DMS79 treated with DMSO at 0.1 percent for 48 hours (cell line): Measurements from ENCODE around the gene CD82.

Experiments used
- DNase-seq: peaks from one replicate; lab custom pipeline; 2025; lab: John Stamatoyannopoulos, UW

The CD82 gene

GRCh38 chr11:44575962-44576361, 10.5 kb downstream of the CD82 start:
- DNase-seq, result no peak

- no peak for DNase-seq
Measured at GRCh38 chr11:44576656-44577055, 11.2 kb downstream of the CD82 start.

- no peak for DNase-seq
Measured at GRCh38 chr11:44577231-44577830, 11.9 kb downstream of the CD82 start.

- no peak for DNase-seq
Measured at GRCh38 chr11:44578279-44578678, 12.8 kb downstream of the CD82 start.

- DNase-seq, result no peak
Measured at GRCh38 chr11:44579302-44579761, 13.9 kb downstream of the CD82 start.

- no peak for DNase-seq
Measured at GRCh38 chr11:44580701-44581100, 15.2 kb downstream of the CD82 start.

- no peak for DNase-seq
Measured at GRCh38 chr11:44581246-44581645, 15.8 kb downstream of the CD82 start.

- no peak for DNase-seq
Measured at GRCh38 chr11:44582641-44583352, 17.3 kb downstream of the CD82 start.

GRCh38 chr11:44583353-44583669, 17.8 kb downstream of the CD82 start:
- DNase-seq, result no peak

- DNase-seq, result no peak
Measured at GRCh38 chr11:44585421-44585820, 20.0 kb downstream of the CD82 start.

- DNase-seq, result no peak
Measured at GRCh38 chr11:44589301-44589700, 23.8 kb downstream of the CD82 start.

- DNase-seq, result no peak
Measured at GRCh38 chr11:44590769-44591168, 25.3 kb downstream of the CD82 start.

- DNase-seq, result no peak
Measured at GRCh38 chr11:44591557-44591956, 26.1 kb downstream of the CD82 start.

- DNase-seq, result no peak
Measured at GRCh38 chr11:44592125-44592940, 26.9 kb downstream of the CD82 start.

GRCh38 chr11:44593251-44593650, 27.8 kb downstream of the CD82 start:
- DNase-seq, result no peak

- DNase-seq, result no peak
Measured at GRCh38 chr11:44595006-44595405, 29.5 kb downstream of the CD82 start.

GRCh38 chr11:44595964-44596381, 30.5 kb downstream of the CD82 start:
- peak; percentile 27 for DNase-seq

GRCh38 chr11:44596525-44597276, 31.2 kb downstream of the CD82 start:
- peak; percentile 84 for DNase-seq

- no peak for DNase-seq
Measured at GRCh38 chr11:44597358-44598012, 32.0 kb downstream of the CD82 start.

GRCh38 chr11:44598831-44599230, 33.4 kb downstream of the CD82 start:
- no peak for DNase-seq

GRCh38 chr11:44600261-44600660, 34.8 kb downstream of the CD82 start:
- DNase-seq, result no peak
